HG03575 (cell line): ENCODE data around the gene TMEM117.
"Not testable (repeated sequence)": the region's sequence is repeated elsewhere in the genome, so short reads cannot be mapped to it uniquely, and the experiment has no call there.

ENCODE experiments used
- ATAC-seq: cut with Tn5 transposase; IDR thresholded peaks from one replicate; pipeline ENCODE4 v1.9.1; 2021; ENCODE audit not compliant: unreplicated experiment, insufficient number of reproducible peaks, low FRiP score; ENCODE audit errors: extremely low read depth

Gene TMEM117

DNA sequence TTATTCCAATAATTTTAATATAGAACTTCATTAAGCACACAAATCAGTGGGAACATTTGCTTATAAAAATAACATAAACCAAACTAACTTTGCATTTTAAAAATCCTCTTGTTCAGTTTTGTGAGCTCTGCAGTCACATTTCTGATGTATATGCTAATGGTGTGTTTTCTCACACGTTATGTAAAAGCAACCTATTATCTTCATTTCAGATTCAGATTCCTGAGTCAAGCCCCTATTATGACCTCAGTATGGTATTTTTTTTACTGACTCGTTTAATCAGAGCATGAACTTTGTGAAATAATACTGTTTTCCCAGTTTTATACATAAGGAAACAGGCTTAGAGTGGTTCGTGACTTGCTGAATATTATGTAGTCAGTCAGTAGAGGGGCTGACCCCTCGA lies 394.0 kb downstream of the TMEM117 start:
- ATAC-seq = no peak

DNA sequence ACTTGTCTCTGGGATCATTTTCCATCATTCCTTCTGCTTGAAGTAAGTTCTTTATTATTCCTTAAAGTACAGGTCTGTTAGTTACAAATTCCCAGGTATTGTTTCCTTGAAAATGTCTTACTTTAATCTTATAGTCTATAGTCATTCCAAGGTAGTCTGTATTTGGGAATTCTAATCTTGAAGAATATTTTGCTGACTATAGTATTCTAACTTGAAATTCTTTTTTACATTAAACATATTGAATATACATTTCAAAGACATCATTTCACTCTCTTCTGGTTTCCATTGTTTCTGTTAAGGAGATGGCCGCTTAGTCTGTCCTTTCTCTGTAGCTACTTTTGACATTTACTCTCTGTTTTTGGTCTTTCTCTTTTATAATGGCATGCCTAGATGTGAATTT lies 399.8 kb downstream of the TMEM117 start:
- no peak for ATAC-seq

DNA sequence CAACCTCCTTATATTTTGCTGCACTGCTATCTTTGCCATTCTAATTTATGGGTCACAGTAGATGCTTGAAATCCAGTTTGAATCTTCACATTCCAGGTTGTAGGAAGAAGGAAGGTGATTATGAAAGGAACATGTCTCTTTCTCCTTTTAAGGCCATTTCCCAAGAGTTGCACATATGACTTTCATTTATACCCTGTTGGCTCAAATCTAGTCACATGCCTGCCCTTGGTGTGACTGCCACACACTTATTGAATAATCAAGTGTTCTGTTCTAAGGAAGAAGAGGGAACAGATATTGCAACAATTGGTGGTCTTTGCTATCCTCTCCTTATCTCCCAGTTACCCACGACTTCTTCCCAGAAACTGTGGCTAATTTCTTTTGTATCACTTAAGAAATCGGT lies 404.3 kb downstream of the TMEM117 start:
- no peak for ATAC-seq

DNA sequence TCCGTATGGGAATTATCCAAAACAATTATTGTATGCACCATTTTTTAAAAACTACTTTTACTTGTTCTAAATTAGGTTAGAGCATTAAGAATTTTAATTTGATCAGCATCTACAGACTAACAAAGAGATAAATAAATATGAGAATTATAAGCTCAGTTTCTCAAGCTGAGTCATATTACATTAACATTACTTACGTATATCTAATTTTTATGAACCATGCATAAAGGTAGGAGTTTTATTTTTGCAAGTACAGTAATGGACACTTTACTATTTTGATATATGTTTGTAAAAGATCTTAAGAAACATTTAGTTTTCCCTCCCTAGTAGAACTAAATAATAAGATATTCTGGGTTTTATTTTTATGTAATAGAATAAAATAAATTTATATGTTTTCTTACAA lies 410.1 kb downstream of the TMEM117 start:
- no peak for ATAC-seq

DNA sequence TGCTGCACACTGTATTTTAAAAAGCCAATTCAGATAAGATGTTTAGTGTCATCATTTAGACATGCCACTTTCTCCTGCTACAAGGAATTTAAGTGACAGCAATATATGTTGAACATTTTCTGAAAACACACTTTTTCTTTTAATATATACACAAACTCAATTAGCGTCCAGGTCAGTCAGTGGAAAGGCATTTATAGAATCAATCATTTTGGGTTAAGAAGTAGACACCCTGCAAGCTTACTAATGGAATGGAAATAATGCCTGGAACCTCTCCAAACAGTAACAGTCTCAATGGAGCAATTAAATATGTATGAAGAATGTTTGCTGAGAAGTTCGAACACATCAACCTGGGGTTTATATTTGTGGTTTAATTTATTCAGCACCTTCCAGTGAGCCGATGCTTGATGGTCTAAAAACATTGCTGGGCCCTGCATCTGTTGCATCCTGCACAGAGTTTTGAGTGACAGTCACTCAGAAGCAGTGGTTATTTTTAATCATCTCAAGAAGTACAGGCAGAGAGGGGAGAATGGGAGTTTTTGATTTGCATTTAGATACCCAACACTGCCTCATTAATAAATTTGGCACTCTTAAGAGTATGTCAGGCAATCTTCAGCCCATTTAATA lies 410.7 kb downstream of the TMEM117 start:
- no peak for ATAC-seq

DNA sequence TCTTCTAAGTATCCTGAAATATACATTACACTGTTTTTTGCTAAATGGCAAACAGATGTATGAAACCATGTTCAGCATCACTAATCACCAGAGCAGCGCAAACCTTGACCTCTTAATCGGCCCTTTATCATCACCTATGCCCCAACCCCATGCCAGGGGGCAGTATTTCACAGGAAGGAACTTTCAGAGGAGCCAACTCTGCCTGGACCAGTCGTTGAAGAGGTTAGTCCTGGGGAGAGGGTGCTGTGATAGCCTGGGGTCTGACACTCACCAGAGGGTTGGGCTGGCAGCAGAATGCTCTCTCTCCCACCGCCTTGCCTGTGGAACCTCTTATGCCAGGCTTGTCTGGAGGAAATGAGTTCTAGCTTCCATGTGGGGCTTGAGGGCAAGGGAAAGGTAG lies 411.7 kb downstream of the TMEM117 start:
- ATAC-seq = no peak

DNA sequence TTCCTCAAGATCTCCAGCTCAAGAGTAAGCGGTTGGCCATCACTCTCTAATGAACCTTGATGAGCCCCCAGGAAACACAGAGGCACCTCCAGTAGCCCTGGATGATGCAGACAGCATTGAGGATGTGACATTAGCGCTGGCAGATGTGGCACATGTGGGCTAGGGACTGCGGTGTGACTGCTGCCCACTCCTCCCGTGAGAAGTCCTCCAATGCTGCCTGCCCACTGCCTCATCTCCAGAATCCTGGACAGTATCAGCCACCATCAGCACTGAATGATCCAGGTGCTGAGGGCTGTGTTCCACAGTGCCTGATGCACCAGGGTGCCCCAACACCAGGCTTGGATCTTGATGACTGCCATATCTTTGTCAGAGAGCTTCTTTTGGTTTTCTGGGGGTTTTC lies 412.6 kb downstream of the TMEM117 start:
- ATAC-seq = no peak

DNA sequence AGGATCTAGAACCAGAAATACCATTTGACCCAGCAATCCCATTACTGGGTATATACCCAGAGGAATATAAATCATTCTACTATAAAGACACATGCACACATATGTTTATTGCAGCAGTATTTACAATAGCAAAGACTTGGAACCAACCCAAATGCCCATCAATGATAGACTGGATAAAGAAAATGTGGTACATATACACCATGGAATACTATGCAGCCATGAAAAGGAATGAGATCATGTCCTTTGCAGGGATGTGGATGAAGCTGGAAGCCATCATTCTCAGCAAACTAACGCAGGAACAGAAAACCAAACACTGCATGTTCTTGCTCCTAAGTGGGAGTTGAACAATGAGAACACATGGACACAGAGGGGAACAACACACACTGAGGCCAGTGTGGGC lies 414.6 kb downstream of the TMEM117 start:
- ATAC-seq = not testable (repeated sequence)

DNA sequence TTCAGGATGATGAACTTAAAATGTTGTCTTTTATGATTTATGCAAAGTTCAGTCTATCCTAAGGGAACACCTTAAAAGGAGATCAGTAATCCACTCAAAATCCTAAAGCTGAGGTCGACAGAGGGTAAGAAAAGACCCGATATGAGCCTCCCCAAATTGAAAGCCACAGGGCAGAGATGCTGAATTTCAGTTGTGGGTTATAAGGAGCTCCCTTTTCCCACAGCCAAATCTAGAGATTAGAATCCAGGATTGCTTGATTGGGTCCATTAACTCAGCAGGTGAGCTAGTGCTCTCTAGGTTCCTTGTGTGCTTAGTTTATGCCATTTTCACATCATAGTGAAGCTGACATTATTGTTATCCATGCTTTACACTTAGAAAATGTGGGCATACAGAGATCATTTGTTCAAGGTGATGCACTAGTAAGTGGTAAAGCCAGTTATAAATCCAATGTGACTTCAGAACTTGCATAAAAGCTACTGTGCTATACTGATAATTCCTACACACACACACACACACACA lies 417.5 kb downstream of the TMEM117 start:
- ATAC-seq = no peak

DNA sequence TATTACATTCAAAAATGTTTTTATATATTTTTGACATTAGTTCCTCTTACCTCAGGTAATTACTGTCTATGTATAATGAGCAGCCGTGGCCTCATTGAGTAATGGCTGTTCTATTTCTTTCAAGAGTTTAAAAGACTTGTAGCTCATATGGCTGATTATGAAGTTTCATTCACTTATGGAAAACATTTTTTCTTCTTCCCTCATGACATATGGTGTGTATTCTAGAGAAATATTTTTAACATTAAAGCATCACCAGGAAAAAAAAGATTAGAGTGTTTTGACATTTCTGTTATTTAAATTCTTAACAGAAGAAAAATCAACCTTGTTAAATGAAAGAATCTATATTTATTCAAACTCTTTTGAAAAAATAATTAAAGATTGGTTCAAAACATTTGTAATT lies 422.4 kb downstream of the TMEM117 start:
- ATAC-seq = no peak

DNA sequence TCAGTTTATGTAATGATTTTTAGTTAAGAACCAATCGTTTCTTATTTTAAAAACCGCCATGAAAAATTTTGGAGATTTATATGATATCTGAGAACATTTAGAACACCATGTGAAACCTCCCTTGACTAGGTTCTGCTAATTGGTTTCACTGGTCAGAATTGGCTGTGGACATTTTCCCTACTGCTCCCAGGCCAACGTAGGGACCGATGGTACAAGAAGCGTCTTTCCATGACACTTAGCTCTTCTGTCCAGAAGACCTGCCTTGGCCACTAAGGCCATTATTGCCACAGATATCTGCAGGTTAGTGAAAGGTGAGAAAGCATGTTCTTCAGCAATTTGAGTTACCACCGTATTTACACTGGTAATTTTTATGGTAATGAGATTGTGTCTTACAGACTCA lies 424.0 kb downstream of the TMEM117 start:
- ATAC-seq = no peak

DNA sequence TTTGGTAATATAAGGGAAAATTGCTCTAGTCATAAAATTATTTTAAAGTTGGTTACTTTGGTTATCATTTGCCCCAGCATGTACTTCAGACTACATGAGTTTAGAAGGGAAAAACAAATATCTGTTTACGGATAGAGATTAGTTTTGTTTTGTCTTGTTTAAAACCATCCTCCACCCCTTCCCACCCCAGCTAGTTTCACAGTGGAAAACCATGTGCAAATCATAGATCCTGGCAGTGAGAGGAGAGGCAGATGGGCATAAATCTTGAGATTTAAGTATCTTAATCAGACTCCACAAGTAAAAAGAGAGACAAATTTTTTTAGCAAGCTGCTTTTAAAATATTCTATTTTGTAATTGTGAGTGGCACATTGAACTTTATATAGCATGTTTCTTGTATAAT lies 424.7 kb downstream of the TMEM117 start:
- ATAC-seq = no peak

DNA sequence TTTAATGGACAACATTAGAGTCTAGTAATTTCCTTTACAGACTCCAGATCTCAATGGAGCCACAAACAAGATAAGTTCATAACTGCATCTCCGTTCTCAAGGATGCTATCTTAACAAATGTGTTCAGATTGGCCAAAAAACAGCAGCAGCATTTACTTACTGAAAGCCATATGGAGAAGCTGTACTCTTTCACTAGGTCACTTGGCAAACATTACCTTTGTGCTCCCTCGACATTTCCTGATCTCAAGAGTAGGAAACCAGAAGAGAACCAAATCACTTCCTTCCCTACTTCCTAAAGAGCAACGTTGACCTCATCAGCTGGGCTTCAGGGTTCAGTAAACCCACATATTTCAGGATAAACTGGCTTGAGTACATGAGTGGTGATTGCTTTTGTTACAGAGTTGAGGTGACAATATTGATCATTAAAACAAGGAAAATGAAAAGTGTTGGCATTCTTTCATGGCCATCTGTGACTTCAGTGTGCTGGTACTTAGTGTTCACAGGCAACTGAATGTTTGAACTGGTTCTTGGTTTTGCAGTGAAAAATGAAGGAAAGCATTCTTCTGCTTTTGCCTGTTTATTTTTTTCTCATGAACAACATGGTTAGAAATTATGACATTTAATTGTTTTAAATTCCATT lies 449.6 kb downstream of the TMEM117 start:
- ATAC-seq = no peak

DNA sequence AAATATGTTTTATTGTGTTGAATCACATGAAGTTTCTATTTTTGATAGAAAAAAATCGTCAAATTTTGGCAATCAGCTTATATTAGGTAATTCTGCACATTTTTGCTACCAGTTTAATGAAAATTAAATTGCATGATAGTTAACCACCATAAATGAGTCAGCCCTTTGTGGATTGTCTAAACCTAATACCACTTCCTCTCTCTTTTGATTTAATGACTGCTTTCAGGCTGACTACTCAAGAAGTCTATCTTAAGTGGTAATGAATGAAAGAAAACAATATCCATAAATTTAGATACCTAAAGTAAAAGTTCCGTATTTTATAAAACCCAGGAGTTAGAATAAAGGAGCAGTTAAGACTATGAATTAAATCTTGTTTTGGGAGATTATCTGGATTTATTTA lies 450.5 kb downstream of the TMEM117 start:
- no peak for ATAC-seq

DNA sequence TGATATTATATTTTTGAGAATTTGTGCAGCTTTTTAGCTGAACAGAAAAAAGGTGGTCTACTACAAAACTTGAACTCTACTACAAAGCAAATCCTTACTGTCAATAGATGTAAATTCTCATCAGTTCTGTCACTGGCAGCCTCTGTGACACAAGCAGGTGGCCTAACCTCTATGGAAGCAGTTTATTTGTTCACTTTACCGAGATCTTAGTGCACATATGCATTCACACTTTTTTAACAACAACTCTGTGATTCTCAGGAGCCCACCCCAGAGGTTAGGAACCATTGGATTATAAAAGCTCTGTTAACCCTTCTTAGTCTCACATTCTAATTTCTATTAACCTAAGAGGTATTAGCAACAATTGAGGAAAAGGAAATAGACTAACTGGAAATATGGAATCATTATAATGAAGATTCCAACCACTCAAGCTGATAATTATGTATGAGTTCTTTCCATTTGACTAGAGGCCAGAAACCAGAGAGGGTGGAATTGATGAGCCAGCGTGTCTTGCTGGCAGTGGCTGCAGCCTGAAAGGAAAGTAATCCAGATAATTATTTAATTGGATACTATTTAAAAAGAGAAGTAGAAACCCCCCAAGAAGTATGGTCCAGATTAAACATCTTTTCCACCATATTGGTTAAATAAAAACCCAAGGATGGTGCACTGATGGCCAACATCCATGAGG lies 451.1 kb downstream of the TMEM117 start:
- no peak for ATAC-seq

DNA sequence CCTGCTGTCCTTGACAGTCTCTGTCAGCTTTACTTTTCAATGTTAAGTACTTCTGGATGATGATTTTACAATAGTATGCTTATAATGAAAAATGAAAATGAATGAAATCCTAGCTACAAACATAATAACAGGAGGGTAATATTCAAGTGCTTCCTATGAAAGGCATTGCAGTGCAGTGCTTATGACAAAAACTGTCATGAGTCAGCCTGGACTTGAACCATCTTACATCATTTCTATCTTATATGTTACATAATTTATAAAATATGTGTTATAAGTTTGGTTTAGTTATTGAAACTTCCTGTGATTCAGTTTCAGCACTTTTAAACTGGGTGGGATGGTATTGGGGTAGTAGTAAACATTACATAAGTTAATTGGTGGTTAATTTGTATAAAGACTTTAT lies 451.7 kb downstream of the TMEM117 start:
- ATAC-seq = no peak

DNA sequence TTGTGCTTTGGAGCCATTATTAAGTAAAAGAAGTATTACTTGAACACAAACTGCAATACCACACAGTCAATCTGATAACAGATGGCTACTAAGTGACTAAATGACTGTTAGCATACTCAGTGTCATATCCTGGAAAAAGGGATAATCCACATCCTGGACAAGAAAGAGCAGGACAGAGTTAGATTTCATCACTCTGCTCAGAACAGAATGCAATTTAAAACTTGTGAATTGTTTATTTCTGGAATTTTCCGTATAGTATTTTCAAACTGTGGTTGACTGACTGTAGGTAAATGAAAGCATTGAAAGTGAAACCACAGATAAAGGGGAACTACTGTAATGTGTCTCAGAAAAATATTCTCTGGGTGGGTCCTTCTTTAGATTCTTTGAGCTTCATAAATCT lies 458.8 kb downstream of the TMEM117 start:
- ATAC-seq = peak; percentile 80

DNA sequence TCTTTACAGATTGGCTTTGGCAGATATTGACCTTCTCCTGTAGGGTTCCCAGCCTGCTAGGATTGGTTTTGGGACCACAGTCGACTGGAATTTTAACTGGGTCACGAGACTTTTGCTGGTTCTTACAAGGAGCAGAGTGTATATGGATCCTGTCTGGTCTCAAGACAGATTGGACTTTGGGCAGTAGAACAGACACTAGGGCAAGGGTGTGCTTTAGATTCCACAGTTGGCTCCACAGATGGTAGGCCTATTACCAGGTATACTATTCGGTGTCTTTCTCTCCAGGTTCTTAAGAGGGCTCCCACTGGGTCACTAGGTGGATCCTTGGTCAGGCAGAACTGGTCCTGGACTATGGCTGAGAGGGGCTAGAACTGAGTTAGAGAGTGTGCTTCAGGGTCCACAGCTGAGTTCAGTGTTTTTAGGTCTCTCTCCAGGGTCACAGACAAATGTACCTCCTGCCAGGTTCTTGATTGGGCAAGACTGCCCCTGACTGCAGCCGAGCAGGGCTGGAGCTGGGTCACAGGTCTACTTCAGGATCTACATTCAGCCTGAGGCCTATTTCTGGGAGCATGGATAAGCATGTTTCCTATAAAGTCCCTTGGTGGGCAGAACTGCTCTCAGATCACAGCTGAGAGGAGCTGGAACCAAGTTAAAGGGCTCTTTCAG lies 460.2 kb downstream of the TMEM117 start:
- ATAC-seq = no peak

DNA sequence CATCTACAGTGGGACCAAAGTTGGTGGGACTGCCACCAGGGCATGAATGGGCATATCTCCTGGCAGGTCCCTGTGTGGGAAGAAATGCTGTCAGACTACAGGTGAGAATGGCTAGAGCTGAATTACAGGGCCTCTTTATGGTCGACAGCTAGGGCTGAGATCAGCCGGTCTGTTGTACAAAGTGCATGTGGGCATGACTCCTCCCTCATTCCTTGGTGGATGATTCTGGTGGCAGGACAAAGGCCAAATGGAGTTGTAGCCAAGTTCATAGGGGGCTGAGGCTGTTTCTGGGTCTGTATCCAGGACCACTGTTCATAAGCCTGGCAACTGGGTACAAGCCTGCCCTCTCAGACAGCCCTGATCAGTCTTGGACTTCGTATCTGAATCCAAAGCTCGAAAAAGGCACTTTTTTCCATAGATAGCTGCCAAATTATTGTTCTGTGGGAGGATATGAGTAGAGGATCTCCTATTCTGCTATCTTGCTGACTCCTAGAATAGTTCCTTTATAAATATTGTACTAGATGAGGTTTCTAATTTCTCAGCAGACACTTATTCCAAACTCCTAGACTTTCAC lies 460.8 kb downstream of the TMEM117 start:
- ATAC-seq = no peak

DNA sequence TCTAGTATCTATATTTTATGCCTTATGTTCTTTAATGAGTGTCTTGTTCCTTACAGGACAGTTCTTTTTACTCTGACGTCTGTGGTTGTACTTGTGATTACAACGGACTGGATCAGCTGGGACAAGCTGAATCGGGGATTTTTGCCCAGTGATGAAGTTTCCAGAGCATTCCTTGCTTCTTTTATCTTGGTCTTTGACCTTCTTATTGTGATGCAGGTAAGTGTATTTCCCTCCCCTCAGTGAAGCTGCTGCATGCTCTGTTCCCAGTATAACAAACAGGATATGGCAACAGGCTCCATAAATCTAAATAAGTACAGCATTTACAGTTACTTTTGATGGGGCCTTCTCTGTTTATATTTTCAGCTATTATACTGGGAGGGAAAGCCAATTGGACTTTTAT lies 463.6 kb downstream of the TMEM117 start:
- ATAC-seq = no peak
